ENCODE results near the gene DPP10. TPM values are rescaled to one million over a fixed set of nuclear protein-coding genes. Genes with fewer than 3 reads are reported as not detected.
"Not testable (repeated sequence)": the region's sequence is repeated elsewhere in the genome, so short reads cannot be mapped to it uniquely, and the experiment has no call there.

Gene DPP10
- total RNA-seq, 2 donors from 2014 or later, result not detected

- ATAC-seq (ENCODE audit: insufficient number of reproducible peaks, low FRiP score, low read depth), result no peak
- no peaks in the 10 kb centered on the region for H3K4me1 ChIP-seq (ENCODE audit: control insufficient read depth in 1 of 2, low read depth in 2 of 2)
- H3K4me3 ChIP-seq, result no peak overlapping the region
- no peak for DNase-seq (ENCODE audit: low spot score)
- no peaks in the 10 kb centered on the region for H3K36me3 ChIP-seq
- no peak overlapping the region for H3K27ac ChIP-seq
- TF ChIP-seq CTCF (IDR thresholded peaks at IDR 0.05), result no peak
- no peaks in the 10 kb centered on the region for H3K27me3 ChIP-seq (replicated peaks; ENCODE audit: insufficient read depth)
- H3K9me3 ChIP-seq, result no peaks in the 10 kb centered on the region
These were observed 517.9 kb downstream of the DPP10 start for GRCh38 chr2:114960389-114960788.

- H3K4me1 ChIP-seq (ENCODE audit: control insufficient read depth in 1 of 2, low read depth in 2 of 2), result no peaks in the 10 kb centered on the region
- no peaks in the 10 kb centered on the region for H3K27me3 ChIP-seq (replicated peaks; ENCODE audit: insufficient read depth)
- H3K36me3 ChIP-seq, result no peaks in the 10 kb centered on the region
- ATAC-seq (ENCODE audit: insufficient number of reproducible peaks, low FRiP score, low read depth) (no peak), DNase-seq (ENCODE audit: low spot score) (no peak)
- no peaks in the 10 kb centered on the region for H3K9me3 ChIP-seq
- no peak overlapping the region for H3K27ac ChIP-seq
- no peak for TF ChIP-seq CTCF (IDR thresholded peaks at IDR 0.05)
- H3K4me3 ChIP-seq, result no peak overlapping the region
These were observed 520.1 kb downstream of the DPP10 start for GRCh38 chr2:114962532-114962931.

- no peak for DNase-seq (ENCODE audit: low spot score)
- Histone ChIP-seq H3K9me3 (no peaks in the 10 kb centered on the region), H3K36me3 (no peaks in the 10 kb centered on the region), H3K27me3 (replicated peaks; ENCODE audit: insufficient read depth) (no peaks in the 10 kb centered on the region), H3K4me3 (no peak overlapping the region), H3K4me1 (ENCODE audit: control insufficient read depth in 1 of 2, low read depth in 2 of 2) (no peaks in the 10 kb centered on the region), H3K27ac (no peak overlapping the region)
- no peak for ATAC-seq (ENCODE audit: insufficient number of reproducible peaks, low FRiP score, low read depth)
- TF ChIP-seq CTCF (IDR thresholded peaks at IDR 0.05), result no peak
These were observed 526.4 kb downstream of the DPP10 start for GRCh38 chr2:114968748-114969400.

GRCh38 chr2:115004321-115004720 lies 561.9 kb downstream of the DPP10 start:
- ATAC-seq (ENCODE audit: insufficient number of reproducible peaks, low FRiP score, low read depth); H3K36me3 ChIP-seq; H3K4me1 ChIP-seq (ENCODE audit: control insufficient read depth in 1 of 2, low read depth in 2 of 2); DNase-seq (ENCODE audit: low spot score); H3K27me3 ChIP-seq (replicated peaks; ENCODE audit: insufficient read depth); H3K9me3 ChIP-seq; H3K27ac ChIP-seq; H3K4me3 ChIP-seq: not testable (repeated sequence)

GRCh38 chr2:115011721-115012120 lies 569.3 kb downstream of the DPP10 start:
- Histone ChIP-seq H3K27me3 (replicated peaks; ENCODE audit: insufficient read depth) (no peaks in the 10 kb centered on the region), H3K4me1 (ENCODE audit: control insufficient read depth in 1 of 2, low read depth in 2 of 2) (no peaks in the 10 kb centered on the region), H3K27ac (no peak overlapping the region), H3K36me3 (no peaks in the 10 kb centered on the region), H3K4me3 (no peak overlapping the region), H3K9me3 (no peaks in the 10 kb centered on the region)
- DNase-seq (ENCODE audit: low spot score) (no peak), ATAC-seq (ENCODE audit: insufficient number of reproducible peaks, low FRiP score, low read depth) (no peak)
- TF ChIP-seq CTCF (IDR thresholded peaks at IDR 0.05), result no peak

- H3K4me1 ChIP-seq (ENCODE audit: control insufficient read depth in 1 of 2, low read depth in 2 of 2); ATAC-seq (ENCODE audit: insufficient number of reproducible peaks, low FRiP score, low read depth); H3K9me3 ChIP-seq; DNase-seq (ENCODE audit: low spot score); H3K27ac ChIP-seq; H3K27me3 ChIP-seq (replicated peaks; ENCODE audit: insufficient read depth); H3K4me3 ChIP-seq; H3K36me3 ChIP-seq: not testable (repeated sequence)
These were observed 579.6 kb downstream of the DPP10 start for GRCh38 chr2:115022013-115022412.
